EH (cell line): ENCODE results near the gene MYO9A.

Experiments used
- DNase-seq: peaks from one replicate; pipeline ENCODE4 v3.0.0-alpha.2; 2015; ENCODE audit warnings: low read depth

MYO9A gene

DNA sequence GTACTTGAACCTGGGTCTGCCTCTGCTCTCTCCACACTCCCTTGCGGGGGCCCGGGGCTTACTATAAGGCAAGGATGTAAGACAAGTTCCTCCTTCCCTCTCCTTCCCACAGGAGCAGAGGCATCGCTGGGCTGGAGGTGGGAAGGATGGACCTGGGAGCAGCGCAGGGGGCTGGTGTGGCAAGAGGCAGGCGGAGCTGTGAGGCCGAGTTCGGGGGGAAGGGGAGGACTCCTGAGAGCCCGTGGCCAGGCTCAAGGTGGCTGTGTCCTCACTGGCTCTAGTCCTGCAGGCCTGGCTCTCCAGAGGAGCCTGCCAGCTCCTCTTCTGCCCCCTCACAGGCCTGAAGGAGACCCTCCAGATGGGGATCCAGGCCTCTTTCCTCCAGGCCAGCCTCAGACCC lies 308.6 kb downstream of the MYO9A start:
- no peak for DNase-seq

DNA sequence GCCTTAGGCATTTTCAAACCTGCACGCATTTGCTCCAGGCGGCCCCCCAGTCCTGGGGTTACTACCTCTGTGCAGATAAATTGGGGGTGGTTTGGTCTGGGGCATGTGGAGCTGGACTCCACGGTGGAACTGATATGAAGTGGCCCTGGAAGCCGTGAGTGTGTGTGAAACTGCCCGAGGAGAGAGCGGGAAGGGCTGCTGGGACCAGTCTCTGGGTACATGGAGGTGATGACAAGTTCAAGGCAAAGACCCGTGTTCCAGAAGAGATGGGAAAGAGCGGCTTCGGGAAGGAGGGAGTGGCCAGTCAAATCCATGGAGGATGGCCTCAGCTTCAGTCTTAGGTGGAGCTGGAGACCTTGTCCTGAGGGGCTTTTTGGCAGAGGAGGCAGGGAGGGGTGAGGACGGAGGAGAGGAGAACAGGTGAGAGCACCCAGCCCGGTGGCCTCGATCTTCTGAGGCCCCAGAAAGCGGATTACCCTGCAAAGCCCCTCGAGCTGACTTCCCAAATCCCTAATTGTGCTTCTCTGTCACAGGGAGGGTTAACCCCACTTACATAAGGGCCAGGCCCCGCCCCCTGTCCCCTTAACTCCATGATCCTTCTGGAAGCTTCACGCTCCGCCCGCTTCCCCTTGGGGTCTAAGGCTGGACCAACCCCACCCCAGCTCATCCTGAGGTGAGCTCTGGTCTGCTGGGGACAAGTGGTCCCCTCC lies 309.5 kb downstream of the MYO9A start:
- DNase-seq, result no peak

DNA sequence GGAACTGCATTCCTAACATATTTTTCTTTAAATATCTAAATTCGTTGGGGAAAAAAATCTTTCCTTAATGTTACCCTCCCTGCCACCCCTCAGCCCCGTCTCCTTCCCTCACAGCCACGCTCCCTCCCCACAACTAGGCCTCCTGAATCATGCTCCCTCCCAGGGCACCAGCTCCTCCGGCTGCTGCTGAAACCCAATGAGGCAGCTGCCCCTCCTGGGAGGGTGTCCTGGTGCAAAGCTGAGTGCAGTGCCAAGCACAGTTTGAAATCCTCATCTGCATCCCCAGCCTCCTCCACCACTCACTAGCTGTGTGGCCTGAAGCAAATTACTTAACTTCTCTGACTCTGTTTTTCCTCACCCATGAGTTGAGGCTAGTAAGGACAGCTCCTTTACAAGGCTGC lies 310.3 kb downstream of the MYO9A start:
- peak; percentile 55 for DNase-seq

DNA sequence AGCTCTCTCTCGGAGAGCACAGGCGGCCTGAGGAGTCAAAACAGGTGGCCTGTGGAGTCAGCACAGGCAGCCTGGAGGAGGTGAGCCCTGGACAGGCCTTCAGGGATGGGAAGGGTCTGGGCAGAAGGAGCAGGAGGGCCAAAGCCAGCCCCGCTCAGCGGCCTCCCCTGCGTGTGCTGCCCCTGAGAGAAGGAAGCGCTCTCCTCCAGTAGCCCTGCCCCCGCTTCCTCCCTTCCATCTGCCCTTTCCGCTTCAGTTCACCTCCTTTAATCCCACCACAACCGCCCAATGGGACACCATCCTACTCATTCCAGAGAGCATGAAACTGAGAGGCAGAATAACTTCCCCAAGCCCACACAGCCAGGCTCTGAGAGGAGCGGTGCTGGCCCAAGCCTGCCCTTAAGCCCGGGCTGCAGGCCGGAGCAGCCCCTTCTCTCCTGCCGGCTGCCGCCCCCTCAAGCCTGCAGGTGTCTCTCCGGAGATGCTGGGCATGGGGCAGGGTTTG lies 310.8 kb downstream of the MYO9A start:
- DNase-seq, result no peak

DNA sequence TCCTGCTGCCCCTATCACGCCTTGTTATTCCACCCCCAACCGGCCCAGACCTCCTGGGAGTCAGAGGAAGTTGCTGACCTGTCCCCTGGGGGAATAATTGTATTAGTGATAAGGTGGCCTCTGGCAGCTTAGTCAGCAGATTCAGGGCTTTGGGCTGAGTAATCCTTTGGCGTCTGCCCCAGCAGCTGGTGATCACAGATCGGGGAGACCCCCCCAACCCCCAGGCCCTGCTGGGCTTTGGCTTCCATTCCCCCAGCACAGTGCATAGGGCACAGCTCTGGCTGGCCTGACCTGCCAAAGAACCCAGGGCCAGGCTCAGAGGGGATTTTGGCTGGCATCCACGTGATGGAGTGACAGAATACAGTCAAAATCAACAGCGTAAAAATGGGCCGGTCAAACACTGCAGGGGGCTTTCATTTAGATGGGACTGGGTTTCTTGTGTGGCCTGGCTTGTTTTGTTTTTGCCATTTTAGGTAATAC lies 311.5 kb downstream of the MYO9A start:
- peak; percentile 57 for DNase-seq

DNA sequence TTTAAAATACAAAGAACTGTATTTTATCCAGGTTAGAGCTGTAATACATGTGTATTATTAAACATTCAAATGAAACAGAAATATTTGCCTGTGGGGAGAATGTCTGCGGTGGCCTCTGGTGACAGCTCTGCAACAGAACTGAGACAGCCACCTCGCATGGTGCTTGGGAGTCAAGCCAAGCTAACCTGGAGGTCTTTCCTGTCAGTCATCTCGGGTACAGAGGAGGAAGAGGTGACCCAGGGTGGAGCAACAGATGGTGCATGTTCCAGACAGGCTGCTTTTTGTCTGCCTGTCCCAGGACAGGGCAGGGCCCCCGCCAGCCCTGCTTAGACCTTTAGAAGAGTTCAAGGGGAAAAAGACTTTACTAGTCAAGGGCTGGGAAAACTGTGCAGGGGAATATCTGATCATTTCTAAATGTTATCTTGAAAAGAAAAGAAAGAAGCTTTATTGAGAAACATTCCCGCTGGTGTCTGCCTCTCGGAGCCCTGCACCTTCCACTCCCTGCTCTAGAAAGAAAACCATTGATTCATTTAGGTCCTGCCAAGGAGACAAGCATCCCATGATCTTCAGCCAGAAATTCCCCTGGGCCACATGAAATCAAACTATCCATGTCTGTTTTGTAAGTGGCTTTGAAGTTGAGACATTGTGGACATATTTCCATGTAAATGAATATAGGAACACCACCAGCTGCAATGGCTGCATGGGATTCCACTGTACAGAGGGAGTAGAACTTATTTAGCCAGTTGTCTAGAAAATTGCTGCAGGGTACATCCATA lies 313.1 kb downstream of the MYO9A start:
- no peak for DNase-seq

DNA sequence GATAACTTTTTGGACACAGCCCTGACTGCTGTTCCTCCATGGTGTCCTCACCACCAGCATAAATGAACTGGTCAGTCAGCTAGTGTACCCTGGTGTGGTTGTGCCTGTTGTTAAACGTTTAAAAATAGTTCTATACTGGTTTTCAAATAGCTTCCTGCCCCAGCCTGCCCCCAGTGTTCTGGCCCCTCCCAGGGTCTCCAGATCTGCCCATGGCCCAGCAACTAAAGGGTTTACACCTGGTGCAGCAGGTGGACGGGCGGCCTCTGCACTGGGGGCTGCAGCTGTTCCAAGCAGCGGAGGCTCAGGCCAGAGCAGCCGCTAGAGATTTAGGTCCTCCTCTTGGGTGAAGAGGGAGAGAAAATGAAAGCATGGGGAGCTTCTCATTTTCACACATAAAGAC lies 313.7 kb downstream of the MYO9A start:
- DNase-seq, result no peak

DNA sequence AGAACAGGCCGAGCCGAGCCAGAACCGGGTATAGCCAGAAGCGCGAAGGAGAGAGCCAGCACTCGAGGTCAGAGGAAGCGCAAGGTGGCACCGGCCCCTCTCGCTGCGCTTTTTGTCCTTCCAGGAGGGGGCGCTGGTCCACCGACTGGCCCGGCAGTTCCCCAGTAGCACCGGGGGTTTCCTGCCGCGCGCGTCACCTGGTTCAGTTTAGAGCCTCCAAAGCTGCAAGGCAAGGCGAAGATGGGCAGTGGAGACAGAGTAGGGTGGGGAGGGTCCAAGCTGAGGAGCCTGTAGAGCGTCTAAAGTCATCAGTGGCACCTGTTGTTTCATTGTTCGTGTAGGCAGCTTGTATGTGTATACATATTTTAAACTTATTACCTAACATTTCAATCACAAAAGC lies 315.2 kb downstream of the MYO9A start:
- no peak for DNase-seq

DNA sequence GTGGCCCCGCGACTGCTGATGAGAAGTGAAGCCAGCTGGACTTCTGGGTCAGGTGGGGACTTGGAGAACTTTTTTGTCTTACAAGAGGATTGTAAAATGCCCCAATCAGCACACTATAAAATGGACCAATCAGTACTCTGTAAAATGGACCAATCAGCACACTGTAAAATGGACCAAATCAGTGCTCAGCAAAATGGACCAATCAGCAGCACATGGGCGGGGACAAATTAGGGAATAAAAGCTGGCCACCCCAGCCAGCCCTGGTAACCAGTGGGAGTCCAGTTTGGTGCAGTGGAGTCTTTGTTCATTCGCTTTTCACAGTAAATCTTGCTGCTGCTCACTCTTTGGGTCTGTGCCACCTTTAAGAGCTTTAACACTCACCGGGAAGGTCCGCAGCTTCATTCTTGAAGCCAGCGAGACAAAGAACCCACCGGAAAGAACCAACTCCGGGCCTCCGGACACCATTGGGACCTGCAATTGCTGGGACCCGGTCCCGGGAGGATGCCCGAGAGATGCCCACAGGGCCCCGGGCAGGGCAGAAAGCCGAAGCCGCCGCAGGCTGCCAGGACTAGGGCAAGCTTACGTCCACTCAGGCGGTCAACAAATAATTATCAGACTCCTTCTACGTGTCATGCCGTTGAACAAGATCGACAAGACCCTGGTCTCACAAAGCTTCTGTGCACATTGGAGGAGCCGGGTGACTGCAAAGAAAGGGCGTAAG lies 315.9 kb downstream of the MYO9A start:
- DNase-seq, result no peak

DNA sequence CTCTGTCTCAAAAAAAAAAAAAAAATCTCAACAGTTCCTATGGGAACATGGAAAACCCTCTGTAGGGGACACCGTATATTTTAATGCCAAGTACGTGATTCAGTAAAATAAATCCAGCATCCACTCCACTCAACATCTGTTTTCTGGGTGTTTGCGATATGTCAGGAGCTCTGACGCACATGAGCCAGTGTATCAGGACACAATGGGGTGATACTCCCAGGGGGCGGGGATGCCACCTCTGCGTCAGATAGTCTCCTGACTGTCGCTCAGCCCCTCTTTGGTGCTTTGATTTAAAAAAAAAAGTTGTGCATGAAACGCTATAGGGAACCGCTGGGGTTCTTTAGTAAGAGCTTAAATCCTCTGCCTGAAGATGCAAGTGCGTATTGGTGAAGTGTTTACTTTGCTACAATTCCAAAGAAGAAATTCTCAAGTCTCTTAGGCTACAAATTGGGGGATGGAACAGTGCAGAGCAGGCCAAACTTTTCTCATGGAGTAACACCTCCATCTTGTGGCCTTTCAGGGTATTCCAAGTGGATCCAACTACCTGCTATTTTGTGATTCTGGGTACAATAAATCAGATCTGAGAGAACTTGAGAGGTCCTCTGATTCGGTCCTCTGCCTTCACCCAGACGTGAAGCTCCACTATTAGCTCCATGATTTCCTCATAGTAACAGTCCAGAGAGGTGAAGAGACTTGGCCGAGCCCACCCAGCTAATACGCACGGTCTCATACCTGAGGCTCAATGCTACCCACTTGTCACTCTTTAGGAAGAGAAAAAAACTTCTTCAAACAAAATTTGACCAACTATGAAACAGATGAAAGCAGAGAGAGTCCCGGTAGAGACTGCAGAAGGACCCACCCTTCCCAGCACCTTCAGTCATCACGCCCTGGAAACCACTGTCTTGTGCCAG lies 316.9 kb downstream of the MYO9A start:
- peak; percentile 82 for DNase-seq

DNA sequence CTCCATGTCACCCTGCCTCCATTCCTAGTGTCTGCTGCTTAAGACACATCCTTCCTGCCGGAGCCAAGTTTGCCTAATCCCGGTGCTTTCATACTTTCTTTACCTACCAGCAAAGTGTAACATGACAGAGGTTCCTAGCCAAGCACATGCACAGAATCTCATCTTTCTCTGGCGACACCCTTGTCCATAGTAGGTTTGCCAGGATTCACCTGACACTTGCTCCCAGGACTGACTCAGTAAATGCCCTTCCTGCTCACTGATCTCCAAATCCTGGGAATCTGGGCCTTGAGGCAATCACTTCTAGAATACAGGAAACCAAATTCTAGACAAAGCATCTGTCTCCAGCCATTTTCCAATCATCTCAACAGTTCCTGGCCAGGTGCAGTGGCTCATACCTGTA lies 317.8 kb downstream of the MYO9A start:
- DNase-seq, result no peak

DNA sequence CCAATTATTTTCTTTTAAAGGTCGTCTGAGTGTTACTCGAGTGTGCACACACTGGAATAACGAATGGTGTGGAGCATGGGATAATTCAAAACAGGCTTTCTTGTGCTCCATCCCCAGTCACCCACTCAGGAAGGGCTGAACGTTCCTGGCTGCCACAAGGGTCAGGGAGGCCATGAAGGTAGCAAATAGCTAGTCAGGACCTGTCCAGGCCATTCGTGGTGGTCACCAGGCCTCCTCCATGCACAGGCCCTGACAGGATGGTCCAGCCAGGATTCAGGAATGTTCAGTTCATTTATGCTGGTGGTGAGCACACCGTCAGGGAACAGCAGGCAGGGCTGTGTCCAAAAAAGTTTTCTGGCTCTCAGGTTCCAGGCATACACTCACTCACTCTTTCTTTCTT lies 319.3 kb downstream of the MYO9A start:
- no peak for DNase-seq

DNA sequence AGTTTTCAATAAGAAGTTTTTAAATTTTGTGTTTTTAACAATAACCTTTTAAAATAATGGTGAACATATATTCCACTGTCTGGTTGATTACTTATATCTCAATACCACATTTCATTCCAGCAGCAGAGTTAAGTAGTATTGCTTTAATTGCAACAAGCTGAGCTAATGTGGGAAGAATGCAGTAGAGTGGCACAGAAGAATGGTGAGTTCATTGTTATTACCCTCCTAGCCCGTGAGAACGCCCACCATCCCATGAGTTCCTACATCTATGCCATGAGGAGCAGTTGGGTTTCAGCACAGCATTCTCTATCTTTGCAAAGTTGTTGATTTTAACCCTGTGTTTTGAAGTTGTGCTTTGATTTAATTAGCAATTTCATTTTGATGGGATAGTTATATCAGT lies 325.4 kb downstream of the MYO9A start:
- peak; percentile 90 for DNase-seq

DNA sequence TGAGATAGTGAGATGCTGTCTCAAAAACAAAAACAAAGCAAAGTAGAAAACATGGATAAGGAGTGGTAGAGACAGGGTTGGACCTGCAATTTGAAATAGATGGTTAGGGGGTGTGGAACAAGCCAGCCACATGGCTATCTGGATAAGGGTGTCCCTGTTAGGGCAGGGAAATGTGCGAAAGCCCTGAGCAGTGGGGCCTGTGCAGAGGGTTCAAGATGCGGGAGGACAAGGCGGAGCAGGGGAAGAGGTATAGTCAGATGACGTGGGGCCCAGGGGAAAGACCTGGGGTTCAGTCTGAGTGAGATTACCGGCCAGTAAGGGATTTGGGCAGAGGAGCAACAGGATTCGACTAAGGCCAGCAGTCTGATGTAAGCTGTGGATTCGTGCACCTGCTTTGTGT lies 326.0 kb downstream of the MYO9A start:
- no peak for DNase-seq

DNA sequence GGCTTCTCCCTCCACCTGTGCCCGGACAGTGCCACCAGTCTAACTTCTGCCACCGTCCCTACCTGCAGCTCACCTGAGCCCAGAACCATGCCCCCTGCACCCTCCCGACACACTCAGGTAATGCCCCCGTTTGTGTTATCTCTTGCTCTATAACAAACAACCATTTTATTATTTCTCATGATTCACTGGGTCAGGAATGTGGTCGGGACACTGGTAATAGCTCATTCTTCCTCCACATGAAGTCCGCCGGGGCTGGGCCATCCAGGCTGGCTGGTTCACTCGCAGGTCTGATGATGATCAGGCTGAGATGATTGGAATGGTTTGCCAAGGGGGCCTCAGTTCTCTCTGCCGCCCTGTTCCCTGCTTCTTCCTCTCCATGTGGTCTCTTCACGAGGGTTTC lies 327.9 kb downstream of the MYO9A start:
- peak; percentile 71 for DNase-seq

DNA sequence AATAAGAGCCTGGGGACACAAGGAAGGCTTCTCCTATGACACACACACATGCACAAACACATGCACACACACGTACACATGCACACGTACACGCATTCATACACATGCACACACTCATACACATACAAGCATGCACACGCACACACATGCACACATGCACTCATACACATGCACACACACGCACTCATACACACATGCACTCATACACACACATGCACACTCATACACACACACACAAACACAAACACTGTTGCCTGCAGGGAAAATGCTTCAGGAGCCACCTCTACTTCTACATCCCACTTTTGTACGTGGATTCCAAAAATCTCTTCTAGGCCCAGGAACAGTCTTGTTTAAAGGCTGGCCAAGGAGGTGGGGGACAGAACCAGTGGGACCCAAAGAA lies 328.3 kb downstream of the MYO9A start:
- DNase-seq, result no peak

DNA sequence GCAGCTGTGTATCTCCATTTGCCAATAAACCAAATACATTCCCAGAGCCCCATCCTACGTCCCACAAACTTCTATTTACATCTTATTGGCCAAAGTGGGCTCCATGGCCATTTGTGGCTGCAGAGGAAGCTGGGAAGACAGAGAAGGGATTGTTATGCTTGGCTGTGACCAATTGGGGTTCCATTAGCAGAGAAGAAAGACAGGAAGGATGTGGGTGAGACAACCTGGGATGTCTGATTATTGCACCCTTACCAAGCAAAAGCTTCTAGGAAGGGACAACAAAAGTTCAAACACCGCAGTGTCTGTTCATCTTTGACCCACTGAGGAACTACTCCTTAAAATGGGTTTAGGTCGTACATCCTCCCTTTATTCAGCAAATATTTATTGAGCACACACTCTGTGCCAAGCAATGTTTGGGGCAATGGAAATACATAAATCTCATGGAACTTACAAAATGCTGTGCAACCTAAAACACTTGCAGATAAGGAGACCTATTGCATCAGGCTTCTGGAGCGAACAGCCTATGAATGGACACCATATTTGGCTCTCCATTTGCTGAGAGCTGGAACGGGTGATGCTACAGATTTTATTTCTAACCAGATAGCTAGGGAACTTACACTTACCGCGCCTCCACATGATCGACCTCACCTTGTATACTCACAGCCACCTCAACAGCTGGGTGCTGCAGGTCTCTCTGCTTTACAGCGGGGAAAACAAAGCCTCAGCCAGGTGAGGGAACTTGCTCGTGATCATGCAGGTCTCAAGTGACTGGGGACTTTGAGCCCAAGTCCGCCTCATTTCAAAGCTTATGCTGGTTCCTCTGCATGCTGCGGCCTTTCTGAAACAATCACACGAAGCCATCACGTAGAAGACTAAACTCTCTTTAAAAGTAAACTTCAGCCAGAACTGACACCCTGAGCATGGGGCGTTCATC lies 329.0 kb downstream of the MYO9A start:
- no peak for DNase-seq

DNA sequence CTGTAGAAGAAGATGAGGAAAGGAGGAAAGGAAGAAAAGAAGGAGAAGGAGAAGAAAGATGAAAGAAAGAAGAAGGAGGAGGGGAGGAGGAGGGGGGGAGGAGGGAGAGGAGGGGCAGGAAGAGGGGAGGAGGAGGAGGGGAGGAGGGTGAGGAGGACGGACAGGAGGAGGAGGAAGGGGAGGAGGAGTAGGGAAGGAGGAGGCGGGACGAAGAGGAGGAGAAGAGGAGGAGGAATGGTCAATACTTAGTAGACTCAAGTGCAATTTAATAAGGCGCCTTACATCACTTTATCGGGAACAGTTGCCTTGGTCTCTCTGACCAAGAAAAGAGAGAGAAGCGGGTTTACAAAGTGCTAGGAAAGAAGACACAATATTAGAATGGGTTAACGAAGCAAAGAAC lies 331.3 kb downstream of the MYO9A start:
- DNase-seq, result no peak

DNA sequence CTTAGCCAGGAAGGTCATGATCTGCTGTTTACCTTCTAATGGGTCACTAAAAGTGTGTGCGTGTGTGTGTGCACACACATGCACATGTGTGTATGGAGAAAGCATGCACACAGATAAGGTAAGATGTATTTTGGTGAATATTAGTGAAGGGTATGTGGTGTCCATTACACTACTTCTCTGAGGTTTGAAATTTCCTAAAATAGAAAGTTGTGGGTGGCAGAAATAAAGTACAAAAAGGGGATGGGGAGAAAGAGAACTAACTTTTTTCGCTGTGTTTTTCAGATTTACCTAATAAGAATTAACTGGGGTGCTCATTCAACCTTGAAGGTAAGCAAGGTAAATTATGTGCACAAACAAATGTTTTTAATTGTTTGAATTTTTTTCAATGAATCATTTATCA lies 332.0 kb downstream of the MYO9A start:
- DNase-seq, result no peak

DNA sequence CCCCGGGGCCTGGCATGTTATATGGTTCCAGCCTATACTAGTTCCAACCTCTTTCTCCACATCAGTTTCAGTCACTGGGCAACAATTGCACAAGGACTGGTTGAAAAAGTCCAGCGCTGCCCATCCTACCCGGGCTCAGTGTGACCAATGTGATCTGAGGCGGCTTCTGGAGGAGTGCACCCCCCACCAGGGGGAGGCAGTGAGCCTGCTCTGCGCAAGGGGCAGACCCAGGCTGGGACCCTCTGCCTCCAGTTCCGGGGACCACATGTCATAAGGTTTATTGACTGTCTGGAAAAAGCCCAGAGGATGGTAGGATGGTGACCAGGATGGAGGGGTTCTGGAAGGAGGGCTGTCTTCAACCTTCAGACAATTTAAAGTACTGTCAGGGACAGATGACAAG lies 333.2 kb downstream of the MYO9A start:
- no peak for DNase-seq
